Hepatocyte (in vitro differentiated cells): Measurements from ENCODE around the gene TREM1. TPM values are rescaled to one million over a fixed set of nuclear protein-coding genes. Genes with fewer than 3 reads are reported as not detected.
A peak's percentile ranks its signal among the peaks of the same experiment; 100 is the strongest.

Experiments
- DNase-seq: peaks from one replicate; pipeline ENCODE4 v3.0.0-alpha.2; 2016; ENCODE audit warnings: low spot score
- H2AFZ ChIP-seq: fragments of 200-600 bp; sonication (generic); 2 replicates; pipeline ENCODE4 v1.6.0; 2016; ENCODE audit warnings: antibody characterized with exemption, mild to moderate bottlenecking
- H3K27ac ChIP-seq: fragments of 200-600 bp; sonication (generic); 2 replicates; pipeline ENCODE4 v1.5.1; 2016; ENCODE audit warnings: mild to moderate bottlenecking
- H3K27me3 ChIP-seq: fragments of 200-600 bp; sonication (generic); 2 replicates; pipeline ENCODE4 v1.6.1; 2016
- H3K36me3 ChIP-seq: fragments of 200-600 bp; sonication (generic); replicated peaks from 2 replicates; pipeline ENCODE4 v1.5.1; 2016; ENCODE audit warnings: low read depth; ENCODE audit not compliant: insufficient read depth
- H3K4me1 ChIP-seq: fragments of 200-600 bp; sonication (generic); 2 replicates; pipeline ENCODE4 v1.5.1; 2016; ENCODE audit warnings: mild to moderate bottlenecking, moderate library complexity; ENCODE audit not compliant: insufficient read depth
- H3K4me2 ChIP-seq: fragments of 200-600 bp; sonication (generic); 2 replicates; pipeline ENCODE4 v1.6.0; 2016
- H3K4me3 ChIP-seq: fragments of 200-600 bp; sonication (generic); 2 replicates; pipeline ENCODE4 v1.5.1; 2016; ENCODE audit warnings: mild to moderate bottlenecking
- H3K79me2 ChIP-seq: fragments of 200-600 bp; sonication (generic); 2 replicates; pipeline ENCODE4 v1.6.0; 2017; ENCODE audit warnings: mild to moderate bottlenecking
- H3K9me2 ChIP-seq: fragments of 200-600 bp; sonication (generic); replicated peaks from 2 replicates; pipeline ENCODE4 v1.6.0; 2017; ENCODE audit warnings: mild to moderate bottlenecking; ENCODE audit not compliant: insufficient read depth
- H3K9me3 ChIP-seq: fragments of 200-600 bp; sonication (generic); 2 replicates; pipeline ENCODE4 v1.5.1; 2016; ENCODE audit warnings: low read depth, mild to moderate bottlenecking
- H4K20me1 ChIP-seq: fragments of 200-600 bp; sonication (generic); 2 replicates; pipeline ENCODE4 v1.6.0; 2016; ENCODE audit warnings: mild to moderate bottlenecking; ENCODE audit not compliant: insufficient read depth, poor library complexity, severe bottlenecking
- EZH2 ChIP-seq: fragments of 200-600 bp; sonication (generic); IDR thresholded peaks from 2 replicates; pipeline ENCODE4 v1.6.1; 2016; ENCODE audit warnings: antibody characterized with exemption, mild to moderate bottlenecking, borderline replicate concordance
- EZH2phosphoT487 ChIP-seq: fragments of 200-600 bp; sonication (generic); IDR thresholded peaks from one replicate; pipeline ENCODE4 v1.6.1; 2018; ENCODE audit warnings: antibody characterized with exemption, mild to moderate bottlenecking, low read depth, moderate library complexity; ENCODE audit not compliant: unreplicated experiment, severe bottlenecking
- WGBS: methylation state at CpG from one replicate; pipeline ENCODE4 v1.1.6; 2016; ENCODE audit warnings: low lambda C conversion rate; ENCODE audit errors: missing lambda C conversion rate; 5-methylcytosine and 5-hydroxymethylcytosine counted together
- polyA plus RNA-seq: library from polyadenylated mRNA; unstranded; fragments of >200 nt; fragmentation: Nextera tagmentation; extraction: Ambion mirVana; gene quantifications from 2 replicates; pipeline ENCODE4 v1.2.1, GENCODE V29; 2016
- total RNA-seq: library from RNA; depleted of rRNA; stranded (reverse); fragments of >200 nt; gene quantifications from 2 replicates; pipeline ENCODE4 v1.2.3, GENCODE V29; 2014
- TF ChIP-seq, protein P1 (sequence below): fragments of 200-600 bp; sonication (generic); IDR thresholded peaks from 2 replicates; pipeline ENCODE4 v1.5.1; 2016; ENCODE audit warnings: antibody characterized with exemption, mild to moderate bottlenecking; ENCODE audit not compliant: poor library complexity

TREM1 gene
- total and polyA plus RNA-seq, 2 experiments from 2014 or later: 0.63 to 2.3 TPM

DNA sequence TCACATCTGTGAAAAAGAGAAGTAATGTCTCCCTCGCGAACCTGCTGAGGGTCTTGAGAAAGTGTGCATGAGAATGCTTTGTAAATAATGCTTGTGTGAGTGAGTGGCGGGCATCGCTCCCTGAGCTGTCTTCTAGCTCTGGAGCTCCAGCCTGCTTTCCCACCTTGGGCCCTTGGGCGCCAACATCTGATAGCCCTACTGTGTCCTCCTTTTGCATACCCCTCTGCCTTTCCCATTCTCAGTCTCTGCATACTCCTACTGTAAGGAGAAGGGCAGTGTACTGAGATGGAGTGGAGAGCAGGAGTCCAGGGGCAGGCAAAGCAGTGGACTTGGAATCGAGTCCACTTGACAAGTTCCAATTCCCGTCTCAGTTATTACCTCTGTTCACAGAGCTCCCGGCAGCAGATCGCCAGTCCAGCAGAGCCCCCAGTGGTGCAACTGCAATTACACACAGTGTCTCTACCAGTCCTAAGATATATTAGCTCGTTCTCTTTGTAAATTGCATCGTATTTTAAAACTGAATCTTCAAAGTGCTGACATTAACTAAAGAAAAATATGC is 48.1 kb upstream of the TREM1 start:
- peaks cover 15% of the 10 kb centered on the region for H3K27me3 ChIP-seq
- no peaks in the 10 kb centered on the region for H3K79me2 ChIP-seq
- no peak overlapping the region for H2AFZ ChIP-seq
- no peaks in the 10 kb centered on the region for H3K4me1 ChIP-seq
- no peaks in the 10 kb centered on the region for H4K20me1 ChIP-seq
- no peaks in the 10 kb centered on the region for H3K9me2 ChIP-seq
- 80% methylated on average over 11 of the region's 11 CpGs for WGBS
- no peaks in the 10 kb centered on the region for H3K36me3 ChIP-seq
- TF ChIP-seq EZH2phosphoT487 (no peak), EZH2 (no peak)
- TF ChIP-seq, protein P1, sequence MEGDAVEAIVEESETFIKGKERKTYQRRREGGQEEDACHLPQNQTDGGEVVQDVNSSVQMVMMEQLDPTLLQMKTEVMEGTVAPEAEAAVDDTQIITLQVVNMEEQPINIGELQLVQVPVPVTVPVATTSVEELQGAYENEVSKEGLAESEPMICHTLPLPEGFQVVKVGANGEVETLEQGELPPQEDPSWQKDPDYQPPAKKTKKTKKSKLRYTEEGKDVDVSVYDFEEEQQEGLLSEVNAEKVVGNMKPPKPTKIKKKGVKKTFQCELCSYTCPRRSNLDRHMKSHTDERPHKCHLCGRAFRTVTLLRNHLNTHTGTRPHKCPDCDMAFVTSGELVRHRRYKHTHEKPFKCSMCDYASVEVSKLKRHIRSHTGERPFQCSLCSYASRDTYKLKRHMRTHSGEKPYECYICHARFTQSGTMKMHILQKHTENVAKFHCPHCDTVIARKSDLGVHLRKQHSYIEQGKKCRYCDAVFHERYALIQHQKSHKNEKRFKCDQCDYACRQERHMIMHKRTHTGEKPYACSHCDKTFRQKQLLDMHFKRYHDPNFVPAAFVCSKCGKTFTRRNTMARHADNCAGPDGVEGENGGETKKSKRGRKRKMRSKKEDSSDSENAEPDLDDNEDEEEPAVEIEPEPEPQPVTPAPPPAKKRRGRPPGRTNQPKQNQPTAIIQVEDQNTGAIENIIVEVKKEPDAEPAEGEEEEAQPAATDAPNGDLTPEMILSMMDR: peak; percentile 24
- H3K9me3 ChIP-seq: no peaks in the 10 kb centered on the region
- H3K4me3 ChIP-seq: no peak overlapping the region
- no peak overlapping the region for H3K4me2 ChIP-seq
- no peak for DNase-seq
- no peak overlapping the region for H3K27ac ChIP-seq

DNA sequence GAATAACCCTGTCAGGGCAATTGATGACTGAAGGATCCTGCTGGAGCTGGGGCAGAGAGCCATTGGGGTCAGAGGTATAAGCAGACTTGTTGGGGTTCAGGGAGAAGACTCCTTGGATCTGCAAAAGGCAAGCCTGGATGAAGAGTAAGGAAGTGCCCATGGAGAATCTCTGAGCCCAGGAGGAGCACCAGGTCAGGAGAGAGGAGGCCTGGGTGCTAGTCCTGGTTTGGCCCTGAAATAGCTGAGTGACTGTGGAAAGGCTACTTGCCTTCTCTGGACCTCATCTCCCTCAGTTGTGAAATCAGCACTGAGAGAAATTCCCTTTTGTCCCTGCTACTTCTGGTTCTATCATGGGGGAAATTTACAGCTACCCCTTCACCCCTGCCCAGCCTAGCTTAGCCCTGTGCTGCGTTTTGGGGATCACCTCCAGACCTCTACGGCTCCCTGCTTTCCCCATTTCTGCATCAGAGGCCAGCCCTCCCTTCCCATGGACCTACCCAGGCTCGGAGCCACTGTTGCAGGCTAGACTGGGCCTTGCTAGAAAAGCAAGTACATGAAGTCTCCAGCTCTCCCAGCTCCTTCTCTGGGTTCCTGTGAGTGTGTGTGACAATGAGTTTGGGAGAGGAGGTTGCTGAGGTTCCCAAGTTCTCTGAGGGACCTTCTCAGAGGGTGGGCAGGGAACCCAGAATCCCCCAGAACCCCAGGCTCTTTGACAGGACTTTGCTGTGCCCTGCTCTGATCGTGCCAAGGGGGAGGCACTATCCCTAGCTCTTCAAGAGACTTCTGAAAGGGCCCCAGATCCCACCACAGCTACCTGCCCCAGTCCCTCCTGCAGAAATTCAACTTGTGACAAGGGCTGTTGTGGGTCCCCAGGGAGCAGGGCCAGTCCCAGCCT is 46.6 kb upstream of the TREM1 start:
- no peaks in the 10 kb centered on the region for H3K79me2 ChIP-seq
- H3K9me2 ChIP-seq: no peaks in the 10 kb centered on the region
- H3K4me3 ChIP-seq: no peak overlapping the region
- no peak for DNase-seq
- H3K9me3 ChIP-seq: no peaks in the 10 kb centered on the region
- no peak overlapping the region for H3K27ac ChIP-seq
- no peaks in the 10 kb centered on the region for H3K4me1 ChIP-seq
- H3K4me2 ChIP-seq: no peak overlapping the region
- peaks cover 11% of the 10 kb centered on the region for H3K27me3 ChIP-seq
- H4K20me1 ChIP-seq: no peaks in the 10 kb centered on the region
- no peak overlapping the region for H2AFZ ChIP-seq
- H3K36me3 ChIP-seq: no peaks in the 10 kb centered on the region
- 83% methylated on average over 4 of the region's 4 CpGs for WGBS
- TF ChIP-seq EZH2phosphoT487 (no peak), EZH2 (no peak)
- TF ChIP-seq, protein P1: no peak

DNA sequence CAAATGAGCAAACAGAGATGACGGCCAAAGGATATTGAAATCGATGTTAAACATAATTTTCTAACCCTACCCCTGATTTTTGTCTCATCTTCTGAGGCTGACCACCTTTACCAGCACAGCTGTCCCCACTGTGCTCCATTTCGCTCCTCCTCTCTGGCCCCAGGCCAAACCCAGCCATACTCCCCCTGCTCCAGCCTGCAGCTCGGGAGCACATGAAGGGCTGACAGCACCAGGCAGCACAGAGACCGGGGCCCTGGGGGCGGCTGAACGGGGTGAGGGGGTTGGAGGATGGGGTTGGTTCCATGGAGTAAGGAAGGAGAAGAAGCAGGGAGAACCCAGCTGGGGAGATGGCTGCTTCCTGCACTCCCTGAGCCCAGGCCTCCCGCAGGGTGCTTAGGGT is 45.8 kb upstream of the TREM1 start:
- Histone ChIP-seq H3K9me3 (no peaks in the 10 kb centered on the region), H4K20me1 (no peaks in the 10 kb centered on the region), H3K9me2 (no peaks in the 10 kb centered on the region), H3K27me3 (peaks cover 13% of the 10 kb centered on the region), H3K4me1 (no peaks in the 10 kb centered on the region), H3K36me3 (no peaks in the 10 kb centered on the region), H2AFZ (no peak overlapping the region), H3K4me2 (no peak overlapping the region), H3K27ac (no peak overlapping the region), H3K4me3 (no peak overlapping the region), H3K79me2 (no peaks in the 10 kb centered on the region)
- no peak for DNase-seq
- TF ChIP-seq EZH2phosphoT487 (no peak), EZH2 (no peak)
- TF ChIP-seq, protein P1: no peak
- 76% methylated on average over 7 of the region's 8 CpGs for WGBS
